ENCODE measurements around the gene SYVN1.

Gene SYVN1

DNA sequence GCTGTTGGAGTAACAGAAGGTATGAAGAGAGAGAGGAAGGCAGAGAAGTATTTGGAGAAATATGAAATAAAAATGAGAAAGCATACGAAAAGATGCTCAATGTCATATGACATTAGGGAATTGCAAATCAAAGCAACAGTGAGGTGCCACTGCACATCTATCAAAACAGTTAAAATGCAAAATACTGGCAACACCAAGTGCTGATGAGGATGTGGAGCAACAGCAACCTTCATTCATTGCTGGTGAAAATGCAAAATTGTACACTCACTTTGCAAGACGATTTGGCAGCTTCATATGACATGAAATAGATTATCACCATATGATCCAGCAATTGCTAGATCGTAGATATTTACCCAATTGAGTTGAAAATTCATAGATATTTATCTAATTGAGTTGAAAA is 26.3 kb upstream of the SYVN1 start:
- CTCF ChIA-PET = no interaction called here
- POLR2A ChIA-PET = interaction anchor here (1.7 kb wide), 1 partner anchor 26 kb away, joined by 4 read pairs; no protein-coding TSS in a partner anchor
- H3K4me3 ChIP-seq (ENCODE audit: low read depth, low read length) = no peak overlapping the region
- no peaks in the 10 kb centered on the region for H3K36me3 ChIP-seq (ENCODE audit: control insufficient read depth in 2 of 2, insufficient read depth in 1 of 2, low read length in 2 of 2)
- H3K9me3 ChIP-seq (ENCODE audit: control insufficient read depth, insufficient read depth, low read depth, low read length) = no peaks in the 10 kb centered on the region
- no peak overlapping the region for H3K27ac ChIP-seq (ENCODE audit: extremely low read depth, low read depth, low read length)
- no peak for TF ChIP-seq ZNF112 (tag by site-specific recombination; IDR thresholded peaks at IDR 0.05)
- H3K4me1 ChIP-seq (ENCODE audit: control insufficient read depth, insufficient read depth, low read length) = no peaks in the 10 kb centered on the region

DNA sequence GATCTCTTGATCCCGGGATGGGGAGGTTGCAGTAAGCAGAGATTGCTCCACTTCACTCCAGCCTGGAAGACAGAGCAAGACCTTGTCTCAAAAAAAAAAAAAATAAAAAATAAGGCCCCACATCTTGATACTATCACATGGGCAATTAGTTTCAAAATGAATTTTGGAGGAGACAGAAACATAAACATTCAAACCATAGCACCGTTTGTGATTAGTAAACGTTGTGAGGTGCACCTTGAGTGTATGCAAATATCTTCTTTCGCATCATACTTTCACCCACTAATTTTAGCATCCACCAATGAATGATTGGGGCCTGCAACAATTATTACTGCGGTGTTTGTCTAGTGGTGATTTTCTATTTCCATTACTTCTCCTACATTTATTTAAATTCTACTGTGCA is 24.7 kb upstream of the SYVN1 start:
- POLR2A ChIA-PET = interaction anchor here (0.7 kb wide), 1 partner anchor 19 kb away, joined by 3 read pairs; no protein-coding TSS in a partner anchor
- H3K4me1 ChIP-seq (ENCODE audit: control insufficient read depth, insufficient read depth, low read length) = no peaks in the 10 kb centered on the region
- H3K4me3 ChIP-seq (ENCODE audit: low read depth, low read length) = no peak overlapping the region
- TF ChIP-seq BCL11B (tag by site-specific recombination; IDR thresholded peaks at IDR 0.05; ENCODE audit: low read depth) = no peak
- TF ChIP-seq ZNF792 (tag by site-specific recombination; IDR thresholded peaks at IDR 0.05) = no peak
- TF ChIP-seq KLF10 (tag by site-specific recombination; IDR thresholded peaks at IDR 0.05) = no peak
- no peak for TF ChIP-seq ZNF747 (tag by site-specific recombination; IDR thresholded peaks at IDR 0.05)
- no peak for TF ChIP-seq ZNF548 (tag by site-specific recombination; IDR thresholded peaks at IDR 0.05)
- TF ChIP-seq, protein P1, sequence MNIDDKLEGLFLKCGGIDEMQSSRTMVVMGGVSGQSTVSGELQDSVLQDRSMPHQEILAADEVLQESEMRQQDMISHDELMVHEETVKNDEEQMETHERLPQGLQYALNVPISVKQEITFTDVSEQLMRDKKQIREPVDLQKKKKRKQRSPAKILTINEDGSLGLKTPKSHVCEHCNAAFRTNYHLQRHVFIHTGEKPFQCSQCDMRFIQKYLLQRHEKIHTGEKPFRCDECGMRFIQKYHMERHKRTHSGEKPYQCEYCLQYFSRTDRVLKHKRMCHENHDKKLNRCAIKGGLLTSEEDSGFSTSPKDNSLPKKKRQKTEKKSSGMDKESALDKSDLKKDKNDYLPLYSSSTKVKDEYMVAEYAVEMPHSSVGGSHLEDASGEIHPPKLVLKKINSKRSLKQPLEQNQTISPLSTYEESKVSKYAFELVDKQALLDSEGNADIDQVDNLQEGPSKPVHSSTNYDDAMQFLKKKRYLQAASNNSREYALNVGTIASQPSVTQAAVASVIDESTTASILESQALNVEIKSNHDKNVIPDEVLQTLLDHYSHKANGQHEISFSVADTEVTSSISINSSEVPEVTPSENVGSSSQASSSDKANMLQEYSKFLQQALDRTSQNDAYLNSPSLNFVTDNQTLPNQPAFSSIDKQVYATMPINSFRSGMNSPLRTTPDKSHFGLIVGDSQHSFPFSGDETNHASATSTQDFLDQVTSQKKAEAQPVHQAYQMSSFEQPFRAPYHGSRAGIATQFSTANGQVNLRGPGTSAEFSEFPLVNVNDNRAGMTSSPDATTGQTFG (tag by site-specific recombination; IDR thresholded peaks at IDR 0.05; ENCODE audit: borderline replicate concordance) = no peak
- no peak for TF ChIP-seq ZNF423 (tag by site-specific recombination; IDR thresholded peaks at IDR 0.05)
- TF ChIP-seq ZNF394 (tag by site-specific recombination; IDR thresholded peaks at IDR 0.05; ENCODE audit: borderline replicate concordance) = no peak
- TF ChIP-seq, protein P2, sequence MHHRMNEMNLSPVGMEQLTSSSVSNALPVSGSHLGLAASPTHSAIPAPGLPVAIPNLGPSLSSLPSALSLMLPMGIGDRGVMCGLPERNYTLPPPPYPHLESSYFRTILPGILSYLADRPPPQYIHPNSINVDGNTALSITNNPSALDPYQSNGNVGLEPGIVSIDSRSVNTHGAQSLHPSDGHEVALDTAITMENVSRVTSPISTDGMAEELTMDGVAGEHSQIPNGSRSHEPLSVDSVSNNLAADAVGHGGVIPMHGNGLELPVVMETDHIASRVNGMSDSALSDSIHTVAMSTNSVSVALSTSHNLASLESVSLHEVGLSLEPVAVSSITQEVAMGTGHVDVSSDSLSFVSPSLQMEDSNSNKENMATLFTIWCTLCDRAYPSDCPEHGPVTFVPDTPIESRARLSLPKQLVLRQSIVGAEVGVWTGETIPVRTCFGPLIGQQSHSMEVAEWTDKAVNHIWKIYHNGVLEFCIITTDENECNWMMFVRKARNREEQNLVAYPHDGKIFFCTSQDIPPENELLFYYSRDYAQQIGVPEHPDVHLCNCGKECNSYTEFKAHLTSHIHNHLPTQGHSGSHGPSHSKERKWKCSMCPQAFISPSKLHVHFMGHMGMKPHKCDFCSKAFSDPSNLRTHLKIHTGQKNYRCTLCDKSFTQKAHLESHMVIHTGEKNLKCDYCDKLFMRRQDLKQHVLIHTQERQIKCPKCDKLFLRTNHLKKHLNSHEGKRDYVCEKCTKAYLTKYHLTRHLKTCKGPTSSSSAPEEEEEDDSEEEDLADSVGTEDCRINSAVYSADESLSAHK (tag by site-specific recombination; IDR thresholded peaks at IDR 0.05) = no peak
- no peak for TF ChIP-seq KLF8 (tag by site-specific recombination; IDR thresholded peaks at IDR 0.05)
- CTCF ChIA-PET = interaction anchor here (1.0 kb wide), 1 partner anchor 46 kb away, joined by 3 read pairs; no protein-coding TSS in a partner anchor
- no peaks in the 10 kb centered on the region for H3K9me3 ChIP-seq (ENCODE audit: control insufficient read depth, insufficient read depth, low read depth, low read length)
- no peaks in the 10 kb centered on the region for H3K36me3 ChIP-seq (ENCODE audit: control insufficient read depth in 2 of 2, insufficient read depth in 1 of 2, low read length in 2 of 2)
- H3K27ac ChIP-seq (ENCODE audit: extremely low read depth, low read depth, low read length) = no peak overlapping the region

DNA sequence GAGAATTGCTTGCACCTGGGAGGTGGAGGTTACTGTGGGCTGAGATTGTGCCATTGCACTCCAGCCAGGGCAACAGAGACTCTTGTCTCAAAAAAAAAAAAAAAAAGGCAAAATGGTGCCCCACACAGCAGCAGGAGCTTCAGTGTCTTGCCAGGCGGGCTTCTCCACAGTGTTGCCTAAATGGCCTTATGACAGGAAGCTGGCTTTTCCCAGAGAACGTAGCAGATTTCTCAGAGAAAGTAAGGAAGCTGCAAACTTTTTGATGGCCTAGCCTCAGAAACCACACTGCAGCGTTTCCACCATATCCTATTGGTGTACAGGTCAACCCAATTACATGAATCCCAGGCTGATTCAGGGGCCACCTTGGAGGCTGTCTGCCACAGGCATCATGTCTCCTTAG is 23.0 kb upstream of the SYVN1 start:
- ChIA-PET CTCF (no interaction called here), POLR2A (no interaction called here)

More for the DNA sequence above, 23.0 kb upstream of the SYVN1 start:
- Histone ChIP-seq H3K9me3 (ENCODE audit: control insufficient read depth, insufficient read depth, low read depth, low read length) (no peaks in the 10 kb centered on the region), H3K27ac (ENCODE audit: extremely low read depth, low read depth, low read length) (no peak overlapping the region), H3K36me3 (ENCODE audit: control insufficient read depth in 2 of 2, insufficient read depth in 1 of 2, low read length in 2 of 2) (no peaks in the 10 kb centered on the region), H3K4me3 (ENCODE audit: low read depth, low read length) (no peak overlapping the region), H3K4me1 (ENCODE audit: control insufficient read depth, insufficient read depth, low read length) (no peaks in the 10 kb centered on the region)
- TF ChIP-seq ZNF747 (tag by site-specific recombination; IDR thresholded peaks at IDR 0.05) = no peak
- no peak for TF ChIP-seq ZNF366 (tag by site-specific recombination; conservative IDR thresholded peaks at IDR 0.05)
- no peak for TF ChIP-seq ZNF350 (tag by site-specific recombination; IDR thresholded peaks at IDR 0.05)
- TF ChIP-seq ZNF239 (tag by site-specific recombination; IDR thresholded peaks at IDR 0.05) = no peak
- TF ChIP-seq ZEB2 (tag by site-specific recombination; IDR thresholded peaks at IDR 0.05) = no peak
- no peak for TF ChIP-seq HOXD13 (CRISPR knock-in tag; IDR thresholded peaks at IDR 0.05; ENCODE audit: borderline replicate concordance)
- no peak for TF ChIP-seq ZNF184 (tag by site-specific recombination; IDR thresholded peaks at IDR 0.05)
- TF ChIP-seq, protein P3, sequence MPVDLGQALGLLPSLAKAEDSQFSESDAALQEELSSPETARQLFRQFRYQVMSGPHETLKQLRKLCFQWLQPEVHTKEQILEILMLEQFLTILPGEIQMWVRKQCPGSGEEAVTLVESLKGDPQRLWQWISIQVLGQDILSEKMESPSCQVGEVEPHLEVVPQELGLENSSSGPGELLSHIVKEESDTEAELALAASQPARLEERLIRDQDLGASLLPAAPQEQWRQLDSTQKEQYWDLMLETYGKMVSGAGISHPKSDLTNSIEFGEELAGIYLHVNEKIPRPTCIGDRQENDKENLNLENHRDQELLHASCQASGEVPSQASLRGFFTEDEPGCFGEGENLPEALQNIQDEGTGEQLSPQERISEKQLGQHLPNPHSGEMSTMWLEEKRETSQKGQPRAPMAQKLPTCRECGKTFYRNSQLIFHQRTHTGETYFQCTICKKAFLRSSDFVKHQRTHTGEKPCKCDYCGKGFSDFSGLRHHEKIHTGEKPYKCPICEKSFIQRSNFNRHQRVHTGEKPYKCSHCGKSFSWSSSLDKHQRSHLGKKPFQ (tag by site-specific recombination; IDR thresholded peaks at IDR 0.05) = no peak
- TF ChIP-seq, protein P4, sequence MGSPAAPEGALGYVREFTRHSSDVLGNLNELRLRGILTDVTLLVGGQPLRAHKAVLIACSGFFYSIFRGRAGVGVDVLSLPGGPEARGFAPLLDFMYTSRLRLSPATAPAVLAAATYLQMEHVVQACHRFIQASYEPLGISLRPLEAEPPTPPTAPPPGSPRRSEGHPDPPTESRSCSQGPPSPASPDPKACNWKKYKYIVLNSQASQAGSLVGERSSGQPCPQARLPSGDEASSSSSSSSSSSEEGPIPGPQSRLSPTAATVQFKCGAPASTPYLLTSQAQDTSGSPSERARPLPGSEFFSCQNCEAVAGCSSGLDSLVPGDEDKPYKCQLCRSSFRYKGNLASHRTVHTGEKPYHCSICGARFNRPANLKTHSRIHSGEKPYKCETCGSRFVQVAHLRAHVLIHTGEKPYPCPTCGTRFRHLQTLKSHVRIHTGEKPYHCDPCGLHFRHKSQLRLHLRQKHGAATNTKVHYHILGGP (tag by site-specific recombination; IDR thresholded peaks at IDR 0.05) = no peak
- TF ChIP-seq GLI4 (tag by site-specific recombination; IDR thresholded peaks at IDR 0.05) = no peak
- no peak for TF ChIP-seq ZNF433 (tag by site-specific recombination; IDR thresholded peaks at IDR 0.05; ENCODE audit: low read depth)
- TF ChIP-seq ZNF391 (tag by site-specific recombination; IDR thresholded peaks at IDR 0.05; ENCODE audit: borderline replicate concordance, low read depth) = no peak
- TF ChIP-seq ZNF24 (tag by site-specific recombination; IDR thresholded peaks at IDR 0.05) = no peak

Data from HEK293 (cell line).